Measurements from ENCODE around the gene DVL1.
A peak's percentile ranks its signal among the peaks of the same experiment; 100 is the strongest.

- TF ChIP-seq CTCF (IDR thresholded peaks at IDR 0.05; ENCODE audit: low read depth, low read length) (peak; percentile 44), MYC (IDR thresholded peaks at IDR 0.05; ENCODE audit: low read depth, low read length) (no peak)
Measured at GRCh38 chr1:1291548-1292441, 57.4 kb downstream of the DVL1 start.

Measured in NB4 (cell line).